ENCODE measurements around the gene WWOX.

GRCh38 chr16:78116946-78117345 is 17.5 kb downstream of the WWOX start:
- TF ChIP-seq CTCF (IDR thresholded peaks at IDR 0.05) (no peak), RAD21 (conservative IDR thresholded peaks at IDR 0.05 in 1 of 2, IDR thresholded peaks at IDR 0.05 in 1 of 2) (no peak), KDM5A (IDR thresholded peaks at IDR 0.05) (no peak), RFX5 (IDR thresholded peaks at IDR 0.05) (no peak), HDAC2 (IDR thresholded peaks at IDR 0.05) (no peak), NR3C1 (IDR thresholded peaks at IDR 0.05) (no peak), RARB (CRISPR knock-in tag; IDR thresholded peaks at IDR 0.05) (no peak), POLR2A (IDR thresholded peaks at IDR 0.05; ENCODE audit: low read length) (no peak), USF2 (IDR thresholded peaks at IDR 0.05) (no peak)
